GM10248 (cell line): ENCODE measurements around the gene RBM19.
A peak's percentile ranks its signal among the peaks of the same experiment; 100 is the strongest.

ENCODE experiments used
- CTCF ChIA-PET: fragments of 300-600 bp; sonication (Branson Sonifier 250); formaldehyde crosslinking; extraction: SDS; loops from one replicate; lab custom pipeline; 2021; ENCODE audit warnings: antibody characterized with exemption; lab: Yijun Ruan, JAX
- POLR2A ChIA-PET: fragments of 350-650 bp; sonication (Branson Sonifier 250); formaldehyde crosslinking; extraction: SDS; loops from one replicate; lab custom pipeline; 2020; ENCODE audit warnings: antibody characterized with exemption; lab: Yijun Ruan, JAX
- DNase-seq: peaks from one replicate; pipeline ENCODE4 v3.0.0; 2012; ENCODE audit errors: extremely low spot score
- CTCF ChIP-seq: IDR thresholded peaks from 2 replicates; pipeline ENCODE4 v1.5.1; 2012; ENCODE audit warnings: mild to moderate bottlenecking, low read depth; ENCODE audit errors: extremely low read depth, missing control alignments, control extremely low read depth

The RBM19 gene

GRCh38 chr12:113981876-113982275 lies 15.8 kb upstream of the RBM19 start:
- ChIA-PET CTCF (interaction anchor here (1.0 to 3.6 kb wide), 9 partner anchors 10 to 1936 kb away, joined by 3 to 33 read pairs (median 13); partner anchors contain the start of gene RBM19), POLR2A (no interaction called here)
- DNase-seq, result no peak
- TF ChIP-seq CTCF, result no peak

- peak; percentile 53 for DNase-seq
- ChIA-PET POLR2A (no interaction called here), CTCF (interaction anchor here (0.7 to 3.6 kb wide), 42 partner anchors 9 to 1986 kb away, joined by 3 to 87 read pairs (median 5); partner anchors contain the start of gene RBM19)
- TF ChIP-seq CTCF, result peak; percentile 82
Observed at GRCh38 chr12:113980537-113981337, 14.6 kb upstream of the RBM19 start.

GRCh38 chr12:113980054-113980453 lies 13.9 kb upstream of the RBM19 start:
- TF ChIP-seq CTCF, result no peak
- ChIA-PET POLR2A (no interaction called here), CTCF (interaction anchor here (0.7 to 3.6 kb wide), 40 partner anchors 8 to 1987 kb away, joined by 3 to 87 read pairs (median 5); partner anchors contain the start of gene RBM19)
- DNase-seq, result no peak

DNA sequence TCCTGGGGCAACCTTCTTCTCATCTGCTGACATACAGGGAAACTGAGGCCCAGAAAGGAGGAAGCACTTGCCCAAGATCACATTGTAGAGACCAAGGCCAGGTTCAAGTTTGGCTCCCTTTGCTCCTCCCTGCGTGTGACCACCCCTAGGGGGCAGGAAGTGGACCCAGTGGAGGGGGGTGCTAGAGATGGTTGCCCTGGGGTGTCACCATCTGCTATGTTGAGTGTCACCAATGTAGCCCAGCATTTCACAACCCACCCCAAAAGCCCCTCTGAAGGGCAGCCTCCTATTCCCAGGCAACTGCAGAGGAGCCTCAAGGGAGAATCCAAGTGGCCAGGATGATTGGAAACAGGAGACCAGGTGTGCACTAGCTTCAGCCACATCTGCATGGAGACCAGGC lies 12.0 kb upstream of the RBM19 start:
- ChIA-PET CTCF (interaction anchor here (1.8 to 3.6 kb wide), 2 partner anchors 11 to 531 kb away, joined by 8 to 87 read pairs; partner anchors contain the start of gene RBM19), POLR2A (no interaction called here)
- no peak for DNase-seq
- no peak for TF ChIP-seq CTCF

- CTCF ChIA-PET, result interaction anchor here (0.9 to 2.9 kb wide), 2 partner anchors 406 to 534 kb away, joined by 3 to 9 read pairs; no protein-coding TSS in a partner anchor
- DNase-seq, result no peak
- no peak for TF ChIP-seq CTCF
- POLR2A ChIA-PET, result no interaction called here
Observed at GRCh38 chr12:113974006-113974405, 7.9 kb upstream of the RBM19 start.

DNA sequence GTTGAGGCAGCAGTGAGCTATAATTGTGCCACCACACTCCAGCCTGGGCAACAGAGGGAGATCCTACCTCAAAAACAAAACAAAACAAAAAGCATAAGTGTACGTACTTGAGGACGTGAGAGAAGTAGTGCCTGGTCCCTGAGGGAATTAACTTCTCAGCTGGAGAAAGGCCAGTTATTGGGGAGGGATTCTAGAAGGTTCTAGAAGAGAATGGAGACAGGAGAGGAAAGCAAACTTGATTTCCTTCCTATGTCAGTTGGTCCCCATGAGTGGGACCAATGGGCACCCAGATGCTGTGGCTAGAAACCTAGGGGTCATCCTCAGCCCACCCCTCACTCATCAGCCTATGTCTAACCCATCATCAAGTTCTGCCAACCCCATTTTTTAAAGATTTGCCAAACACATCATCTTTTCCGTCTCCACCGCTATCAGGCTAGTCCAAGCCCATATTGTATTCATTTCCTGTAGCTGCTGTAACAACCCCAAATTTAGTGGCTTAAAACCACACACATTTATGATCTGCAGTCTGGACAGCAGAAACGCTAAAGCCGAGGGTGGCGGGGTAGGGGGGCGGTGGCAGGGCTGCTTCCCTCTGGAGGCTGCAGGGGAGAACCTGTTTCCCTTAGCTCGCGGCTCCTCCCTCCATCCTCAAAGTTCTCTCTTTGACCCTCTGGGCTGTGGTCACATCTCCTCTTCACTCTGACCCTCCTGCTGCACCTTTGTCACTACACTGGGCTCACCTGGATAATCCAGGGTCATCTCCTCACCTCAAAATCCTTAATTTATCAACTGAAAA lies 7.2 kb upstream of the RBM19 start:
- ChIA-PET POLR2A (no interaction called here), CTCF (interaction anchor here (2.2 to 2.6 kb wide), 2 partner anchors 7 to 535 kb away, joined by 7 to 11 read pairs; no protein-coding TSS in a partner anchor)
- no peak for DNase-seq
- no peak for TF ChIP-seq CTCF
